Measurements from ENCODE around the gene NEDD8.

The NEDD8 gene

GRCh38 chr14:24262821-24263733 lies 30.9 kb upstream of the NEDD8 start, which contains the start of gene TGM1:
TSS of gene TGM1 (minus strand) at chr14:24263177. CDS start at chr14:24262352, 825 bp downstream.
- DNase-seq, result no peak

DNA sequence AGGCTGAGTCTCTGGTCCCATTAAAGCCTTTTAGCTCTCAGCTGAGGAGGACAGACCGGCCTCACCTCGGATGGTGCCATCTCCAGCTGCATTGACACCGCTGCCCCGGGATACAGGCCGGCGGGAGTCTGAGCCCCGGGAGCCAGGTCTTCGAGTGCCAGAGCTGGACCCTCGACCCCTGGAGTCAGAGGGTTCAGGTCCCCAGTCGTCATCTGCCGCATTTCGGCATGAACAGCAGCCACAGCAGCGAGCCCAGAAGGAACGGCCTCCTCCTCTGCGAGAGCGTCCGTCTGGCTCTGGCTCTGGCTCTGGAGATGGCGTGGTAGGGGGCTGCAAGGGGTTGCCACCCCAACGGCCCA lies 29.8 kb upstream of the NEDD8 start:
- no peak for DNase-seq

DNA sequence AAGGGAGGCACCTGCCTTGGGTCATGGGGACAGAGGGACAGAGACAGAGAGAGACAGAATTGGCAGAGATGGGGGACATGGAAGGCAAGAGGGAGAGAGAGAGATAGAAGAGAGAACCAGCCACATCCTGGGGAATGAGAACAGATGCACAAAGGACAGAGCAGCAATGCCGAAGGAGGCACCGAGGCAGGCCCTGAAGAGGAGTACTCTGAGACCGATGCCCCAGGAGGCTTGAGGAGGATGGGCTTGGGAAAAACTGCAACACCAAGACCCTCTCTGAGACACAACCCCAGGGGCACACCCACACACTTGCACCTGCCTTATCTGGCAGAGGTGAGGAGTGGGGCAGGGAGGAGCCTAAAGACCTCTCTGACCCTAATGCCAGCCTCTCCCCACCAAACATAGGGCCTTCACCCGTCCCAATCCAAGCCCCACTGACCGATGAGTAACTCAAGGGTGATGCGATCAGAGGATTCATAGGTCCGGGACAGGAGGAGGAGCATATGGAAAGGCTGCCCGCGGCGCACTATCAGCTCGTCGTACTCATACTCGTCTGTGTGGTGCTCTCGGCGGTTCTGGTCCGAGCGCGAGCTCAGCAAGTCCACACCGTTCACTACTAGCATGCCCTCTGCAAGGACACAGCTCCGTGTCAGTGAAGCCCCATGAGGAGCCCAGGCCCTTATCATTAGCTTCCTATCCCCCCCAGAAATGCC lies 29.2 kb upstream of the NEDD8 start:
- no peak for DNase-seq

GRCh38 chr14:24260780-24261157 lies 28.6 kb upstream of the NEDD8 start:
- no peak for DNase-seq

DNA sequence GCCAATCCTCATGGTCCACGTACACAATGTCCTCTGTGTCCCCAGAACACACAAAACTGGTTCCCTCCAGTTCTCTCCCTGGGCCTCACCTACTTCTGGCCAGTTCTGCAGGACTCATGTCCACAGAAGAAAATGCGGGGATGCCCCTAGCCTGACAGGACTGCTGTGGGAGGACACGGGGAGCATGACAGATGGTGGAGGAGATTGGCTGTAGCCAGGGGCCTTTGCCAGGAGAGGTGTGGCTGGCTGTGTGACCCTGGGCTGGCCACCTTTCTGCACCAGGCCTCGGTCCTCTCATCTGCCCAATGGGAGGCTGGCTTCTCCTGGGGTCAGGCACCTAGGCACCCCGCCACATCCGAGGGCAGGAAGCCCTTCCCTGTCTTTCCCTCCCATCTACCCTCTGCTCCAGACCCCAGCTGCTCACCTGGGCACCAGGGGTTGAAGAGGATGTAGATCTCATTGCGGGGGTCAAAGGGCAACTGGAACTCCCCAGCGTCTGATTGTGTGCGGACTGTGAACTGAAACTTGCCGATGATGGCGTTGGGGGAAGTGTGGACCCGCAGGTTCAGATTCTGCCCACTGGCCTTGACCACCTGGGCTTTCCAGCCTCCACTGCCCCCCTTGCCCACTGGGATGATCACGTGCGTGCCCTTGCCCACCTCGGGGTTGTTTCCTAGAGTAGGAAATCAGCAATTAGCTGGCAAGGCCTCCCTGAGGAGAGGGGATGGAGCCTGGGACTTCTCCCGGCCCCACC lies 28.0 kb upstream of the NEDD8 start:
- no peak for DNase-seq

GRCh38 chr14:24259282-24260025 lies 27.3 kb upstream of the NEDD8 start:
- DNase-seq, result no peak

GRCh38 chr14:24258548-24259265 lies 26.5 kb upstream of the NEDD8 start:
- no peak for DNase-seq

DNA sequence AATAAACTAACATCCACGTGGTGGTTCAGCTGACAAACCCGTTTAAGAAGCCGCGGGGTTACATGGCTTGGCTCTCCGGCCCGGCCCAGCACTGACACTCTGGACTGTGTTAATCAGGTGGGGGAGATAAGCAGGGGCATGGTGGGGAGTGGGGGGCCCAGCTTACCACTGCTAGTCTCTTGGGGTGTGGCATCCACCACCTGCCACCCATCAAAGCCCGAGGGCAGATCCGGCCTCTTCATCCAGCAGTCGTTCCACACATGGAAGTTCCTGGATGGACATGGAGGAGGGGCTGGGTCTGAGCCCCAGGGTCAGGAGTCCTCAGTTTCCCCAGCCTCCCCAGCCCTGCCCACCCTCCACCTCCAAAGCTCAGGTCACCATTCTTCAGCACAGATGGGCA lies 26.0 kb upstream of the NEDD8 start:
- DNase-seq, result no peak

DNA sequence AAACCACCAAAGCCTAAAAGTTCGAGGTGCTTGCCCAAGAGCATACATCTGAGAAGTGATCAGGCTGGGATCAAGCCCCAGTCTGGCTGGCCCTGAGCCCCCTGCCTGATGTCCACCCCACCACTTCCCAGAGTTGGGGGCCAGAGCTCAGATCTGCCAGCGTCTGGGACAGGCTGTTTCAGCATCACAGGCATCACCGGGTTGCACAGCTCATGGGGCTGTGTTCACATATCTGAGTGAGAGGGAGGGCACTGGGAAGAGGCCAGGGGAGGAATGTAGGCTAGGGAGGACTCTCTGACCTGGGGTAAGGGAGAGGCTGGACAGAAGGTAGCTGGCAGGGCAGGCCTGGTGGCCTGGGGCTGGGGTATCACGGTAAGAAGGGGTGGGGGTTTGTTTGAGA lies 24.8 kb upstream of the NEDD8 start:
- DNase-seq, result no peak

DNA sequence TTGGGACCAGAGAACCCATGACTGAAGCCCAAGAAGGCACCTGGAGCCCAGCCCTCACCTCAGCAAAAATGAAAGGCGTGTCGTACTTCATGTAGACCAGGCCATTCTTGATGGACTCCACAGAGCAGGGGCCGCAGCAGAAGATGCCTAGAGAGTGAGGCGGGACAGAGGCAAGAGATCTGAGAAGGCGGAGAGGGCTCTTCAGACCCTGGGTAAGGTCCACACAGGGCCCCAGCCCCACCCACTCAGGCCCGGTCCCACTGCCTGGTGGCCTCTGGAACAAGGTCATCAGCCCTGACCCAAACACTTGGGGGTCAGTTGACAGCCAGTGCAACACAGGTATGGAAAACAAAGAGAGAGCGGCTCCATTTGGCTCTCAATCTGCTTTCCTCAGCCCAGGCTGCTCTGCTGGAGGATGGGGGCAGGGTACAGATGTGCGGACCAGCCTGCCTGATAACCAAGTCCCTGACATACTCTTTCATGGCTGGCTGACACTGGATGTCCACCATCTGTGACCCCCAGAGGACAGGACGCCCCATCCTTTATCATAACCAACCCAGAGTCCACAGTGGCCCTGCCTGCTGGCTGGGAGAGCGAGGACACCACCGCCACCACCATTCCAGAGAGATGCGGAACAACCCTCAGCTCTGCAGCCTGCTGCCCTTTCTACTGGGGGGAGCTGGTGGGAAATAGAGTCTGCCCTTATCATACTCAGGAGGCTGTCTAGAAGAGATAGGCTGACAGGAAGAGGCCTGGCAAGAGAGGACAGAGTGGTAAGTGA lies 24.0 kb upstream of the NEDD8 start:
- DNase-seq, result no peak

DNA sequence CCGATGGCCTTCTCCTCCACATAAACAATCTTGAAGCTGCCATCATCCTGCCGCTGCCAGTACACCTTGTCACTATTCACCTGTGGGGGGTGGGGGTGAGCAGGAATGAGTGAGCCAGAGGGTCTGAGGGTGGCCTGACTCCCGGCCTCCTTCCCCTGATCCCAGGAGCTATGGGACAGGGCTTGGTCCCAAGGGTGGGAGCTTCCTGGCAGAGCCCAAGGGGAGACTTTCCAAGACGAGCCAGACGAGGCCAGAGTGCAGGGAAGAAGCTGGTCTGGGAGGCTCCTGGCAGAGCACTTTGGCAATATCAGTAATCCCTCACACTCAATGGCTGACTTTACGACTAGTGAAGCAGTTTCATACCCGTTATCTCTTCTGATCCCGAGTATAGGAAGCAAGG lies 23.3 kb upstream of the NEDD8 start:
- DNase-seq, result no peak

- DNase-seq, result no peak
Measured at GRCh38 chr14:24254630-24255392, 22.6 kb upstream of the NEDD8 start.

DNA sequence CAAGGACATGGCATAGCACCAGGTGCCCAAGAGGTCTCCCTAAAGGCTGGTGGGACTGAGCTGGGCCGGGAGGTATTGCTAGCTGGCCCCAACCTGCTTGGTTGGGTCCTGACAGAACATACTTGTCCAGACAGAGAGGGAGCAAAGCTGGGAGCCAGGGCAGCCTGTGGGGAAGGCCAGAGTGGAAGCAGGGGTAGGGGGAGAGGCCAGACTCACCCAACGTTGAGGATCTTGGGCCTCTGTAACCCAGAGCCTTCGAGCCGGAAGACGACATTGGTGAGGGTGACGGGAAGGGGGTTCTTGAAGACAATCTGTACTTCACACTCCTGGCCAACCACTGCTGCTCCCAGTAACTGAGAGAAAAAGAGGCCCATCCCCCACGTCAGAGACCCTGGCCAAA lies 21.8 kb upstream of the NEDD8 start:
- DNase-seq, result no peak

- no peak for DNase-seq
Measured at GRCh38 chr14:24252289-24253124, 20.3 kb upstream of the NEDD8 start.

DNA sequence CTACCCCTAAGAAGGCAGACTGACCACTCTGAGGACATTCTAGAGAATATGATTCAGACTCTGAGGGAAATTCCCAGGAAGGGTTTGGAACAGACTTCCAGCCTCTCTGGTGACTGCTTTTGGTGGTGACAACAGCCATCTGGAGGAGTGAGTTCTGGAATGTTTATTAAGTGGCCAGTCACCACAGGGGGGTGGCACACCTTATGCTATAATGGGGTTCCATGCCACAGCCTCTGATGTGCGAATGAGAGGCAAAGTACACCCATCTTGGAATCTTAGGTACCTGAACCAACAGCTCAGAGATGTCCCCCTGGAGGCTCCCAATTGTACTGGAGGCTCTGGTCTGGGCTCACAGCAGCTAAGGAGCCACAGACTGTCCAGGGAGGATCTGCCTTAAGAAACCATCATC lies 19.7 kb upstream of the NEDD8 start:
- no peak for DNase-seq

- DNase-seq, result no peak
Measured at GRCh38 chr14:24250354-24250753, 18.2 kb upstream of the NEDD8 start.

- no peak for DNase-seq
Measured at GRCh38 chr14:24249230-24250021, 17.3 kb upstream of the NEDD8 start.

- DNase-seq, result no peak
Measured at GRCh38 chr14:24247422-24247821, 15.3 kb upstream of the NEDD8 start.

DNA sequence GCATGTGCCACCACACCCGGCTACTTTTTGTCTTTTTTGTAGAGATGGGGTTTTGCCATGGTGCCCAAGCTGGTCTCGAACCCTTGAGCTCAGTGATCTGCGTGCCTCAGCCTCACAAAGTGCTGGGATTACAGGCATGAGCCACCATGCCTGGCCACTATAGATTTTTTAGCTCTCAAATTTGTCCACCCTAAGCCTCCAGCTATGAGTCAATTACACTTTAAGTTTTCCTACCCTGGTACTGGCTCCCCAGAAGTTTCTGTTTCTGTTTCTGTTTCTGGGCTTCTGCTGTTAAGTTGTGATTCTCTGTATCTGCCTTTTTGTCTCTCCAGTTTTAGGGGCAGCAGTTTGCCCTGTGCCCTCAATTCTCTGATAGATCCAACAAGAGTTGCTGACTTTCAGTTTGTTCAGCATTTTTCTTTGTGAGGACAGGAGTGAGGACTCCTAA lies 14.6 kb upstream of the NEDD8 start:
- DNase-seq, result peak; percentile 6
